K562 (cell line): Measurements from ENCODE around the gene NPPC. TPM values are rescaled to one million over a fixed set of nuclear protein-coding genes. Genes with fewer than 3 reads are reported as not detected.

Experiments
- CGGBP1 ChIP-seq: fragments of 250-450 bp; sonication (Bioruptor Pico); IDR thresholded peaks from 2 replicates; pipeline ENCODE4 v1.9.0; 2021; ENCODE audit warnings: mild to moderate bottlenecking
- E2F6 ChIP-seq, 2 experiments: IDR thresholded peaks; 2 replicates each; pipeline ENCODE4 v1.6.1; 2011; ENCODE audit warnings: borderline replicate concordance in 1 of 2, control low read depth in 1 of 2, low read depth in 1 of 2, low read length in 1 of 2, mild to moderate bottlenecking in 1 of 2, mixed read lengths in 1 of 2, moderate library complexity in 1 of 2; ENCODE audit not compliant: insufficient read depth in 1 of 2, insufficient read length in 1 of 2, poor library complexity in 1 of 2, severe bottlenecking in 1 of 2; ENCODE audit errors: extremely low read depth in 1 of 2
- KLF10 ChIP-seq: fragments of 250-450 bp; sonication (Bioruptor Pico); IDR thresholded peaks from 2 replicates; pipeline ENCODE4 v1.6.1; 2021; ENCODE audit warnings: matching md5 sums
- PKNOX1 ChIP-seq: fragments of 450-650 bp; IDR thresholded peaks from 2 replicates; pipeline ENCODE4 v1.6.1; 2016
- USF2 ChIP-seq: sonication (generic); formaldehyde crosslinking; IDR thresholded peaks from 2 replicates; pipeline ENCODE4 v1.5.0; 2020; ENCODE audit warnings: missing genetic modification reagents
- ZBTB34 ChIP-seq: fragments of 250-450 bp; sonication (Bioruptor Pico); IDR thresholded peaks from 2 replicates; pipeline ENCODE4 v1.8.0; 2021; ENCODE audit warnings: mild to moderate bottlenecking, moderate library complexity
- ZNF12 ChIP-seq: sonication (generic); formaldehyde crosslinking; IDR thresholded peaks from 2 replicates; pipeline ENCODE4 v1.4.0; 2020; ENCODE audit warnings: mild to moderate bottlenecking, missing genetic modification reagents
- polyA plus RNA-seq, 8 experiments: library from polyadenylated mRNA; depleted of rRNA in 4 of 8; stranded (reverse) in 5 of 8; unstranded in 3 of 8; fragments of >200 nt; fragmentation: Nextera tagmentation in 2 of 8; fragmentation: Illumina TruSeq in 1 of 8; extraction: Ambion mirVana in 2 of 8; extraction: Trizol in 1 of 8; gene quantifications; 2 replicates each; pipeline versions ENCODE4 v1.2.1 to v1.2.3, GENCODE V29; 2011 to 2014; ENCODE audit warnings: inconsistent platforms in 1 of 8, missing spikeins in 1 of 8
- total RNA-seq, 7 experiments: library from RNA; depleted of rRNA in 6 of 7; stranded (reverse); fragments of >200 nt in 6 of 7; fragmentation: Illumina TruSeq in 2 of 7; extraction: Trizol in 2 of 7; gene quantifications; 2 replicates each; pipeline versions ENCODE4 v1.2.1 to v1.2.3, GENCODE V29; 2011 to 2021; ENCODE audit warnings: low replicate concordance in 1 of 7

The NPPC gene
- total and polyA plus RNA-seq, 9 of the 15 experiments (the other 6 are each of a cell fraction or from before 2014, with no cell fraction given) = not detected

GRCh38 chr2:231934441-231935206 lies 8.4 kb upstream of the NPPC start (continued):
- TF ChIP-seq ZBTB34 (CRISPR knock-in tag) = no peak
- TF ChIP-seq E2F6 (IDR thresholded peaks at IDR 0.05; ENCODE audit: borderline replicate concordance in 1 of 2, extremely low read depth in 1 of 2, insufficient read depth in 1 of 2, insufficient read length in 1 of 2, low read depth in 1 of 2, low read length in 1 of 2, poor library complexity in 1 of 2, severe bottlenecking in 1 of 2) = no peak
- TF ChIP-seq KLF10 (CRISPR knock-in tag) = no peak
- TF ChIP-seq ZNF12 (CRISPR knock-in tag) = no peak
- no peak for TF ChIP-seq CGGBP1 (CRISPR knock-in tag)
- TF ChIP-seq PKNOX1 = no peak
- TF ChIP-seq USF2 (CRISPR knock-in tag) = no peak
